MM.1S (cell line): ENCODE results near the gene TTLL10.

ENCODE experiments used
- DNase-seq: peaks from one replicate; pipeline ENCODE4 v3.0.0-alpha.2; 2015
- H2AFZ ChIP-seq: fragments of 300-600 bp; sonication (generic); 2 replicates; pipeline ENCODE4 v1.6.0; 2016; ENCODE audit warnings: antibody characterized with exemption, low read length
- H3F3A ChIP-seq: fragments of 300-600 bp; sonication (generic); 2 replicates; pipeline ENCODE4 v1.6.1; 2016; ENCODE audit warnings: mild to moderate bottlenecking, antibody characterized with exemption, low read length, moderate library complexity, mixed read lengths; ENCODE audit not compliant: insufficient read depth
- H3K27ac ChIP-seq: fragments of 300-600 bp; sonication (generic); 2 replicates; pipeline ENCODE4 v1.5.1; 2016; ENCODE audit warnings: mild to moderate bottlenecking, low read length
- H3K27me3 ChIP-seq: fragments of 300-600 bp; sonication (generic); replicated peaks from 2 replicates; pipeline ENCODE4 v1.6.0; 2016; ENCODE audit warnings: low read length; ENCODE audit not compliant: insufficient read depth
- H3K36me3 ChIP-seq: fragments of 300-600 bp; sonication (generic); replicated peaks from 2 replicates; pipeline ENCODE4 v1.6.1; 2016; ENCODE audit warnings: mild to moderate bottlenecking, low read length, mixed read lengths; ENCODE audit not compliant: insufficient read depth
- H3K4me1 ChIP-seq: fragments of 300-600 bp; sonication (generic); 2 replicates; pipeline ENCODE4 v1.6.1; 2016; ENCODE audit warnings: low read length, mixed read lengths
- H3K4me2 ChIP-seq: fragments of 300-600 bp; sonication (generic); 2 replicates; pipeline ENCODE4 v1.6.0; 2016; ENCODE audit warnings: low read depth, low read length
- H3K4me3 ChIP-seq: fragments of 300-600 bp; sonication (generic); 2 replicates; pipeline ENCODE4 v1.5.1; 2016; ENCODE audit warnings: low read length, mixed read lengths
- H3K79me2 ChIP-seq: fragments of 300-600 bp; sonication (generic); 2 replicates; pipeline ENCODE4 v1.6.1; 2016; ENCODE audit warnings: mixed run types, low read length, mixed read lengths
- H3K9ac ChIP-seq: fragments of 300-600 bp; sonication (generic); 2 replicates; pipeline ENCODE4 v1.6.1; 2016; ENCODE audit warnings: low read length, mixed read lengths
- H3K9me2 ChIP-seq: fragments of 300-600 bp; sonication (generic); replicated peaks from 2 replicates; pipeline ENCODE4 v1.6.1; 2016; ENCODE audit warnings: mild to moderate bottlenecking, low read length, mixed read lengths; ENCODE audit not compliant: insufficient read depth
- H3K9me3 ChIP-seq: fragments of 300-600 bp; sonication (generic); replicated peaks from 2 replicates; pipeline ENCODE4 v1.6.1; 2016; ENCODE audit warnings: mild to moderate bottlenecking, low read length, mixed read lengths; ENCODE audit not compliant: insufficient read depth
- H4K20me1 ChIP-seq: fragments of 300-600 bp; sonication (generic); 2 replicates; pipeline ENCODE4 v1.6.1; 2016; ENCODE audit warnings: mild to moderate bottlenecking, low read length, moderate library complexity, mixed read lengths; ENCODE audit not compliant: insufficient read depth
- CTCF ChIP-seq: fragments of 300-600 bp; sonication (generic); IDR thresholded peaks from 2 replicates; pipeline ENCODE4 v1.5.1; 2016; ENCODE audit warnings: antibody characterized with exemption, low read length, mixed read lengths
- EZH2 ChIP-seq: fragments of 300-600 bp; sonication (generic); optimal IDR thresholded peaks from 2 replicates; pipeline ENCODE3; 2017; ENCODE audit warnings: low read depth, mild to moderate bottlenecking, antibody characterized with exemption, low read length, mixed read lengths
- EZH2phosphoT487 ChIP-seq: fragments of 300-600 bp; sonication (generic); IDR thresholded peaks from 2 replicates; pipeline ENCODE4 v1.6.1; 2018; ENCODE audit warnings: antibody characterized with exemption, low read length

Gene TTLL10

GRCh38 chr1:1247341-1247913, 73.7 kb downstream of the TTLL10 start:
- Histone ChIP-seq H3K9me2 (no peaks in the 10 kb centered on the region), H4K20me1 (no peaks in the 10 kb centered on the region), H3K4me3 (no peak overlapping the region), H3K36me3 (no peaks in the 10 kb centered on the region), H3K79me2 (no peaks in the 10 kb centered on the region), H2AFZ (no peak overlapping the region), H3K4me2 (no peak overlapping the region), H3F3A (no peaks in the 10 kb centered on the region), H3K9ac (no peak overlapping the region), H3K4me1 (no peaks in the 10 kb centered on the region), H3K27me3 (peaks cover 24% of the 10 kb centered on the region), H3K9me3 (no peaks in the 10 kb centered on the region), H3K27ac (no peak overlapping the region)
- no peak for DNase-seq
- no peak for TF ChIP-seq CTCF
- no peak for TF ChIP-seq EZH2phosphoT487
- no peak for TF ChIP-seq EZH2
